Measurements from ENCODE around the gene NLGN1.
A peak's percentile ranks its signal among the peaks of the same experiment; 100 is the strongest.
"Not testable (repeated sequence)": the region's sequence is repeated elsewhere in the genome, so short reads cannot be mapped to it uniquely, and the experiment has no call there.

NLGN1 gene

DNA sequence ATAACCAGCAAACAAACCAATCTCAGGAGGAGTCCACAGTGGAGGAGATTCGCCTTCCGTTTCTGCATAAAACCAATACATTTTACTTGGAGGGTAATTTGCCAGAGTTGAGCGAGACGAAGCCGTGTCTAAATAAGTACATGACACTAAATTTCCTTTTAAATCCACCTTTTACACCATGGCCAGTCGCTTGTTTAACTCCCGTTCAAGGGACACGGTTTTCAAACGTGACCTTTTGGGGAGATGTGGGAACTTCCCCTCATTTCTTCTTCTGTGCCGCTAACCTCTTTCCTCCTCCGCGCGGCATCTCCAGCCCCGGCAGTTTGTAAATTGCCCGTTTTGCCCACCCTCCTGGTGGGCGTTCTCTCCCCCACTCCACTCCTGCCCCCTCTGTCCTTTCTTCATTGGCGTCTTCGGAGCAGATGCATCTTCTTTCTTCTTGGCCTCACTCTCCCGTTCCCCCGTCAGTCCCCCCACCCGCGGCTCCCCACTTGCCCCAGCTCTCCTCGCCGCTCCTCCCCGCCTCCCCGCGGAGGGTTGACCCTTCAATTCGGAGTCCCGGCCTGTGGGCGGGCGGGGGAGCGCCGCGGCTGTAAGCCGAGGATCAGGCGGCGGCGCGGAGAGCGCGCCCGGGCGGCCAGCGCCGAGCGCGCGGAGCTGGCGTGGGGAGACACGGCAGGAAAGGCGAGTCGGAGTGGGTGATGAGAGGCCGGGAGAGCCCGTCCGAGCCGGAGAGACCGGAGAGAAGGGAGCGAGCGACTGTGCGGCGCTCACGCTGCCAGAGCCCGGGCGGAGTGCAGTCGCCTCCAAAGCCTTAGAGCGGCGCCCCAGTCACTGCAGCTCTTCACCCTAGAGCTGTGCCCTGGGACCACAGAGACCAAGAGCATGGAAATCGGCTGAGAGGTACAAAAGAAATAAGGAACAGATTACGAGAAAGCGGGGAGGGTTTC lies at the start of gene NLGN1:
Gene NLGN1, plus strand, starts transcription at position 584 of the 950 bp plus-strand sequence.
- DNase-seq (ENCODE audit: low read depth), result peak; percentile 60

DNA sequence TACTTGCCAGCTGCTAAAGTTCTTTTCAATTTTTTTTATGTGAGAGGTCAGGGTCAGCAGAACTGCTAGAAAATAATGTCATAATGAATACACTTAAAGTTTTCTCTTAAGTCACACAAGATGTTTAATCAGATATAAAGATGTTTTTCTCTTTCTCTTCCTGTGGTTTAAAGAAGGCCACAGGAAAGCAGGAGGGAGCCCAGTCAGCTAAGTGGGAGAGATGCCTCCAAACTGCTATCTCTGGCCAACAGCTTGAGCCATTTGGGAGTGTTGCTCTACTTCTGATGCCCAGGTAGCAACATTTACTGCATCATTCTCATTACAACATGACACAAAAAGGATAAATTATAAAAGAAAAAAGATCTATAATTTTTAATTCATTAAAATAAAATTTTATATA lies 45.7 kb upstream of the NLGN1 start:
- DNase-seq (ENCODE audit: low read depth), result no peak

DNA sequence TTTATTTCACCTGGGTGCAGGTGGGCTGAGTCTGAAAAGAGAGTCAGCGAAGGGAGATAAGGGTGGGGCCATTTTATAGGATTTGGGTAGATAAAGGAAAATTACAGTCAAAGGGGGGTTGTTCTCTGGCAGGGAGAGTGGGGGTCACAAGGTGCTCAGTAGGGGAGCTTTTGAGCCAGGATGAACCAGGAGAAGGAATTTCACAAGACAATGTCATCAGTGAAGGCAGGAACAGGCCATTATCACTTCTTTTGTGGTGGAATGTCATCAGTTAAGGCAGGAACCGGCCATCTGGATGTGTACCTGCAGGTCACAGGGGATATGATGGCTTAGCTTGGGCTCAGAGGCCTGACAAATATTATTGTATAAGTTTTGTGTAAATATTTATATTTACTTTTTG lies 44.4 kb upstream of the NLGN1 start:
- not testable (repeated sequence) for DNase-seq (ENCODE audit: low read depth)

DNA sequence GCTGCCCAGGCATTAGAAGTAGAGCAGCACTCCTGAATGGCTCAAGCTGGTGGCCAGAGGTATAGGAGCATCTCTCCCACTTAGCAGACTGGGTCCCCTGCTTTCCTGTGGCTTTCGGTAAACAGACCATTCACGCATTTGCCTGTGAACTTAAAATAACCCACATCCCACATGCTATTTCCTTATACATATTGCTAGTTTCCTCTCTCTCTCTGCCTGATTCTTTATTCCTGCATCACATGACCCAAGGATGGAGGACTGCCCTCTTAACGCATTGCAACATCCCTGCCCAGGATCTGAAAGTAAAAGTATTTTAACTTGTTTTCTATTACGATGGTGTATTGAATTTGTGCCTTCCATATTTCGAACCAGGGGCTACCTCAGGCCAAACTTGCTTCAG lies 43.4 kb upstream of the NLGN1 start:
- DNase-seq (ENCODE audit: low read depth), result no peak

DNA sequence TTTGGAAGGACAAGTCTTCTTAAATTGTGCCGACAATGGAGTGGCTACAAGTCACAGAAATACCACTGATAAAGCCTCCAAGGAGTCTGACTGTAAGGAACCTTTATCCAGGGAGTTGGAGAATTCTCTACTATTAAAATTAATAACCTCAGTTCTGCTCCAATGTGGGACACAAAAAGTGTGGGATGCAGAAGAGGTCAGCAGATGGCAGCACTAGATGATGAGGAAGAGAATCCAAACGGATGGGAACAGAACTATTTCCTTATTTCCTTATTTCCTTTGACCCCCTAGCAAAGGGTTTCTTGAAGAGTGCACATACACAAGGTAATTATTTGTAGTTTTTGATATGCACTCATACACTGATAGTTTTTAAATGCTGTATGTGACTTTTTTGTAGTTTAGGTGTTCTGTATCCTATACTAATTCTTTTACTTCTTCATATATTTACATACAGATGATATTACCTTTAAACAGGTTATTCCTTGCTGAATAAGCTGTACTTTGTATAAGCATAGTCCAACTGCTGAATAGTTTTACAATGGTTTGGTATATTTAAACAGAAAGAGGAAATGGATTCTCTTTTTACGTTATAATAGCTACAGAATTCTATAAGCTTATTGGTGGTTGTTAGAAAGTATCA lies 25.6 kb upstream of the NLGN1 start:
- peak; percentile 10 for DNase-seq (ENCODE audit: low read depth)

DNA sequence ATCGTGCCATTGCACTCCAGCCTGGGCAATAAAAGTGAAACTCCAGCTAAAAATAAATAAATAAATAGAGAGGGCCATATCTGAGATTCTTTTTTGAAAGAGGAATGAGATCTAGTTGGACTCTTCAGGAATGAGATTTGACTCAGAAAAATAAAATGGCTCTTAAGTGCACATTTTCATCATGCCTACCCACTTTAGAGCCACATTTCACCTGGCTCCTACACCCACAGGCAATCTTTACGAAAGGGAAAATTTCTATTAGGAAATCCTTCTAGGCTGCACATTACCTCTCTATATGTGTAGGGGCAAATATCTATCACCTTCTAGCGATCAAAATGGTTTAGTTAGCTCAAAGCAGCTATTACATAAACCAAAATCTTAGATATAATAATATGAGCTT lies 16.9 kb upstream of the NLGN1 start:
- DNase-seq (ENCODE audit: low read depth), result no peak

DNA sequence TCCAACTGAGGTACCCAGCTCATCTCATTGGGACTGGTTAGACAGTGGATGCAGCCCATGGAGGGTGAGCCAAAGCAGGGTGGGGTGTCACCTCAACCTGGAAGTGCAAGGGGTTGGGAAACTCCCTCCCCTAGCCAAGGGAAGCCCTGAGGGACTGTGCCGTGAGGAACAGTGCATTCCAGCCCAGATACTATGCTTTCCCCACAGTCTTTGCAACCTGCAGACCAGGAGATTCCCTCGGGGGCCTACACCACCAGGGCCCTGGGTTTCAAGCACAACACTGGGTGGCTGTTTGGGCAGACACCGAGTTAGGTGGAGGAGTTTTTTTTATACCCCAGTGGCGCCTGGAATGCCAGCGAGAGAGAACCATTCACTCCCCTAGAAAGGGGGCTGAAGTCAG lies 15.6 kb upstream of the NLGN1 start:
- DNase-seq (ENCODE audit: low read depth), result not testable (repeated sequence)

DNA sequence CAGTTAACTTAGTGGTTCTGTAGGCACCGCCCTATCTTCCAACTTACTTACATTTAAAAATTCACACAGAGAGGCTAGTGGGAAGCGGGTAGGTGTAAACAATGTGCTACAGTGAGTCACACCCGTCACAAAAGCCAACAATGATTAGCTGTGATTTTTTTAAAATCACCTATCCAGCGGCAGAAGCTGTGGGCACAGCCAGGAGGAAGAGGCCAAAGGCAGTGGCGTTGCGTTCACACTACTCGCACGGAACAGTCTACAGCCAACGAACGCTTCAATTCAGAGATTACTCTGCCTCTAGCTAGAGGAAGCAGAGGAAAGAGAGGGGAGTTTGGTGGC lies 2.5 kb upstream of the NLGN1 start:
- no peak for DNase-seq (ENCODE audit: low read depth)

DNA sequence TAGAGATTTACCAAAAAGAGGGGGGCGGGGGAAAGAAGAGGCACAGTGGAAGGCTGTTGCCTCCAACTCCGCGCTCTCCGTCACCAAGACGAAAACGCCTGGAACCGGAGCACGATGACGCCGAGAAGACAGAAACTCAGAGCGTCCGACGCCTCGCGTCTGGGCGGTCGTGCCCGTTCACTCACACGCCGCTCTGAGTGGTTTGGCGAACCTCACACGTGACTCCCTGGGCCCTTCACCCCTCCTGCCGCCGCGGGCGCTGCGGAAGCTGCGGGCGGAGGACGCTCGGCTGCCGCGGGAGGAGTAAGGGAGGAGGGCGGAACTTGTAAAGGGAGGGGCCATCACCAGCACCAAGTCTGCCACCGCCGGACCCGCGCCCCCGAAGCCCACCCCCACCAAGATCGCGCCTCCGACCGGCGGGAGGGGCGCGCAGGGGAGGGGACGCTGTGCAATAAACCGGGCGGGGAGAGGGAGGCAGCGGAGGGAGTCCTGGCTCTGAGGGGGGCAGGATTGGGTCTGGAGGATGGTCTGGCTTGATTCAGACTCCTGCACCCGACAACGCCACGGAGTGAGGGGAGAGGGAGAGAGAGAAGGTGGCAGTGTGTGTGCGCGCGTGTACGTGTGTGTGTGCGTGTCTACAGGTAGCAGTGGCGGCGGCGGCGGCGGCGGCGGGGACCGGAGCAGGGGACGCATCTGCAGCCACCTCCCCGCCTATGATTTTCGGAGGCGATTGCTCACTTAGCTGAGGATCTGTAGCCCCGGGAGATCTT lies 1.9 kb upstream of the NLGN1 start:
- peak; percentile 64 for DNase-seq (ENCODE audit: low read depth)

DNA sequence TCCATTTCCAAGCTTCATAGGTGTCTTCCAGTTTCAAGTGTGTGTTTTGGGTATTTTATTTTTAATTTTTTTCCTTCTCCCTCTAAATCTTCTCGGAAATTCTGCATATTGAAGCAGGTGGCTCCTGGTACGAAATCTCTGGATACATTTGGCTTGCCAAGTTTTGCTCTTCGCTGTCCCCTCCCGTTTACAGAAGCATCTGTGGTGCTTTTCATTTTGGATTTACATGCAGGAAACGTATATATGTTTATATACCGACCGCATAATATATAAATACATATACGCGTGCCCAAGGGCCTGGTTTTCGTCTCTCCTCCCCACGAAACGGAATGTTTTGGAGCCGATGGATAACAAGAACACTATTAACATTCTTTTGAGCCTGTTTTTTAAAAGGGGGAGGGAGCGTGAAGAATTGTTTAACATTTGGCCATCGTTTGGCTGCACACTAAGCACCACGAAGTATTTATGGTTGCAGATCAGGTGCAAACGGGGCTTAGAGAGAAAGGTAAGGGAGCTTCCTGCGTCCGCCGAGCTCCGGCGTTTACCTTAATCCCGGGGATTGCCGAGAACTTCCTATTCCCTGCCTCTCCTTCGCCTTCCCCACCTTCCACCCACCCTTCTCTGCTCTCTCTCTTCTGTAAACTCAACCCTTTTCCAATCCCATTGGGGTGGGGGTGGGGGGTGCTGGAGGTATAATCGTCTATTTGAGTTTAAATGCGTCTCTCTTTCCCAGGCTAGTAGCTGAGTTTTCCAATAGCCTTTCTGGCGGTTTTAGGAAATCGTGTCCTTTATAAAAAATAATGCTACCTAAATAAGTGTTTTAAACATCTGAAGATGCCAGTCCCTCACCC lies 1.1 kb upstream of the NLGN1 start:
- DNase-seq (ENCODE audit: low read depth), result no peak

DNA sequence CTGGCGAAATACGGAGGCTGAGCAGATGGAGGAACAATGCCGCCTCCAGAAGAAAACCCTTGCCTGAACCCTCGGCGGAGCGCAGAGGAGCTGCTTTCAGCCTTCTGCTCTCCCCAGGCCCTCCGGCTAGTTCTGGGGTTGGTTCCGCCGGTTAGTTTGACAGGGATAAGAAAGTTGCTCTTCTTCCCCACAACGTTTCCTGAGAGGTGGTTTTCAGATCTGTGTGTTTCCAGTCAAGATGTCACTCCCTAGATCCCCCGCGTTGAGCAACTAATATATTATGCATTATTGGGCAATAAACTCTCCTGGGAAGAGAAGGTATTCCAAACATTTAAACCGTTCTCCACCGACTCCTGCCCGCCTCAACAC lies 551 bp downstream of the NLGN1 start:
- no peak for DNase-seq (ENCODE audit: low read depth)

DNA sequence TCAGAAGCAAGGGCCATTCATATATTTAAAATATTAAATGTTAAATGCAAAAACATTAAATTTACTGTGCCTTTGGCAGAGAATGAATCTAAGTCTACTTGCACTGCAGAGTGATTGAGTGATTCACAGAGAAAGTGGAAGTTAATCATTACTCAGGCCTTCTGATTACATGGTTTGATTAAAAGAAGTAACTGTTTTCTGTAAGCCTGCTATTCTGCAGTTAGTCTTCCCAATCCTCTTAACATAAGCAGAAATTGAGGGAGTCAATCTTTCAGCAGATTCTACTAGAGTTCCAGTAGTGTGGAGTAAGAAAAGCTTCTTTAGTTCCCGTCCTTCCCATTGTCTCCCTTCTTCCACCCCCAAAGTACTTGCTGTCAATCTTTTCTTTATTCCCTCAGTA lies 1.5 kb downstream of the NLGN1 start:
- no peak for DNase-seq (ENCODE audit: low read depth)

DNA sequence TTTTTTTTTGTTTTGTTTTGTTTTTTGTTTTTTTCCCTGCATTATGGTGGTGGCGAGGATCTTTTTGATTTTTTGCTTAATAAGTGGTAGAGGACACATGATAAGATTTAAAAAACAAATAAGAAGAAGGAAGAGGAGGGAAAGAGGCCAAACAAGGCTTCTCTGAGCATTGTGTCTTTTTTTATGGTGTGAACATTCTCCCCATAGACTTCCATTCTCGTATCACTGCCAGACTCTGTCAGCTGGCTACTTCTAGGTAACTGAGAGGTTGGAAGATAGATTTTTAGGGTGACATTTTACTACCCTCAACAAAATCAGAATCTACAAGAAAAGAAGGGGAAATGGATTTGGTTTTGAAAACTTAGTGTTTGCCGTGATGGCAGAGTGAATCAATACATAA lies 3.8 kb downstream of the NLGN1 start:
- no peak for DNase-seq (ENCODE audit: low read depth)

DNA sequence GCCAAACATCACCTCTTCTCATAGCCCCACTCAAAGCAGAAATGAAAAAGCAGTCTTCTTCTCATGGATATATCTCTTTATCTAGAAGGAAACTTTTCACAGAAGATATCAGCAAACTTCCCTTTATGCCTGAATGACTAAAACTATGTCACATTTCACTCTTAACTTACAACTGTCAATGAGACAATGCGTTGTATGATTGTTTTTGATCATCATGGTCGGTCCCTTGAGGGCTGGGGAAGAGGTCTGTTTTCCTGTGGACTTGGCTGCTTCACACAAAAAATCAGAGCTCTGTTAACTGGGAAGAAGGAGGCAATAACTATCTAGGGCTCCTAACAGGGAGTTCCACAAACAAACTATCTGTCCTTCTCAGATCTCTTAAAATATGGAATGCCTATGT lies 5.1 kb downstream of the NLGN1 start:
- no peak for DNase-seq (ENCODE audit: low read depth)

DNA sequence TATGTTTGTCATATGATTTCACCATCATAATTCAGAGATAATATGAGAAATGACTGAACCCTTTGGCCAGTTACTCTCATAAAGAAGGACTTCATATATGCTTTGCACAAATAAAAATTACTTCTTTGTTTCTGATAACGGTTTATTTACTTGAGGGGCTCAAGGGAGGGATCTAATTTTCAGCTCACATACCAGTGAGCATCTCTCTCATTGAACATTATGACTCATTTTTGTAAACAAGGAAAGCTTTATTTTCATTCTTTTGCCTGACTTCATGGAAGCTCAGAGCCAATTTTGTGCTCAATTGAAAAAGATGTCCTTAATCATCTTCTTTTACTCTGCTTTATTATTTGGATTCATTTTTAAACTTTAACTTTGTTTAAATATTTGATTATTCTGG lies 5.8 kb downstream of the NLGN1 start:
- peak; percentile 14 for DNase-seq (ENCODE audit: low read depth)

DNA sequence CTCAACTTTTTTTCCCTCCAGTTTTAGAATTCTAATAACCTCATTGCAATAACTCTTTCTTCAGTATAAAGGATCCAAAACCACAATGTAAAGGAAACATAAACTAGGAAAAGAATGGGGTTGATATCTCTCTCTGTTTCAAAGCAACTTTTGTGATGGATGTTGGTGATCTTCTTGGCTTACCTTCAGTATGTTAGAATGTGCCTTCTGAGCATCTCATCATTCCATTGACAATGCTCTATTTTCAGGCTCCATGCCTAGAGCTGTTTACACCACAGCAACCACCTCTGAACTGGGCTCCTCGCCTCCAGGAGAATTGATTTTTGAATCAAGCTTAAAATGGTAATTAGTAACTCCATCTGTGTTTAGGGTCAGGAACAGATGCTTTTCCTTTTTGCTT lies 6.6 kb downstream of the NLGN1 start:
- DNase-seq (ENCODE audit: low read depth), result no peak

DNA sequence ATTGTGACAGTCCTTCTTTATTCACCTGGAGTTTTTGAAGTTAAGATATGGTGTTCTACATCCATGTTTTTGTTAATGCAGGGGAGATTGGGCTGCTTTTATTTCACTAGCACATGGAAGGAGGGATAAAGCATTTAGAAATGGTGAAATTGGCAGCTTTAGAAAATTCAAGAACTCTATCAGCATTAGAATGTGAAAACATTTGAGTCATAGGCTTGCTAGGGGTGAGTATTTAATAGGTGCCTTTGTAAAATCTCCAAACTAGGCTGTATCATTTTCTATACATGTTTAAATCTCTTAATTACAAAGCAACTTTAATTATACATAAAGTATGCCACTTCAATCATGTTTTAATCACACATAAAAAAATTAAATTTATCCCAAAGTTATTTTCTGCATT lies 12.9 kb downstream of the NLGN1 start:
- DNase-seq (ENCODE audit: low read depth), result no peak

DNA sequence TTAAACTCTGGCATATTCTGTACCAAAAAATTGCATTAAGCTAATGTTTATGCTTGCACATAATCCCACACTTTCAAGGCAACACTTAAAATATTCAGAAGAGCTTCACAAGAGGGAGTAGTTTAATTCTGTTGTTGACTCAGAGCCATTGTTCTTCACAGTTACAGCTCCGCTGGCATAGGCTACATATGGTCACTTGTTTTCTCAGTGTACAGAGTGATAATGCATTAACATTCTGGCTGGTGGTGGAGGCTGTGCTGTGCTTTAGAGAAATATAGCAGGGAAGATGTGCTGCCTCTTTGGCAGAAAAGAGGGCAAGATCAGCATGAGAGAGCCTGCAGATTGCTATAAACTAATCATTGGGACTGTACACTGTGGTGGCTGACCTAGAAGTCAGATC lies 13.3 kb downstream of the NLGN1 start:
- no peak for DNase-seq (ENCODE audit: low read depth)

DNA sequence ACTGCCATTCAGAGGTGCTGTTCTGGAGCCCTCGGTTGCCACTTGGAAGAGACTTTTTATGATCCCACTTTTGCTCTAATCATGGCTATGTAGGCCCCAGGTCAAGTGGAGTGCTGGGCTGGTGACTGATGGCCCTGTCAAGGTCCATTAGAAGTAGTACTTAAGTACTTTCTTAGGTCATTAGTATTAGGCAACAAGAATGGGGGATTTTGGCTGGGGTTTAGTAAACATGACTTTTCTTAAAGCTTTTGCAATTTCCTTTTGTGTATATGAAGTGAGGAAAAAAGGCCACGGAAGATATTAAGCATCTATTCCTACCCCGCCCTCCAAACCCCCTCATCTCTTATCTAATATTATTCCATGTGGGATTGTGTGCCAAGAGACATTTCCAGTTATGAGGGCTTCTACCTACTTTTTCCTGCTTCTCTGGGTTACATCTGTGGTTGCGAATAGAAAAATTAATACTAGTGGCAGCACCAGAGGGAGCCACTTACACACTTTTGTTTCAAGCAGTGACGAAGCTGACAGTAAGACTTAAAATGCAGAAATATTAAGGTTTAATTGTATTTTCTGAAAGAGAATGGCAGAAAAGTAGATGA lies 13.9 kb downstream of the NLGN1 start:
- peak; percentile 6 for DNase-seq (ENCODE audit: low read depth)

DNA sequence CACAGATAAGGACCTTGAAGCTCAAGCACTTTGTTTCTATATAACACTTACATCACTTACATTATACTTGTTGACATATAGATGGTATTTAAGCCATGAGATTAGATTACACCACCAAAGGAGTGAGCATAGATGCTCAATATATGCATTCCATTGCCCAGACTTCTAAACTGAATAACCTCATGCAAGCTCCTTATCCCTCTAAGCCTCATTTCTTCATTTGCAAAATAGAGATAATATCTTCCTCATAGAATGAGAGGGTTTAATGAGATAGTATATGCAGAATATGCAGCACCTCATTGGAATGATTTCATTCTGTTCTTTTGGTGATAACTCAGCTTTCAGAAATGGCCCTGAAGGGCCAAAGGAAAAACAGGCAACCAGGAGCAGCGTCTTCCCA lies 18.5 kb downstream of the NLGN1 start:
- no peak for DNase-seq (ENCODE audit: low read depth)

DNA sequence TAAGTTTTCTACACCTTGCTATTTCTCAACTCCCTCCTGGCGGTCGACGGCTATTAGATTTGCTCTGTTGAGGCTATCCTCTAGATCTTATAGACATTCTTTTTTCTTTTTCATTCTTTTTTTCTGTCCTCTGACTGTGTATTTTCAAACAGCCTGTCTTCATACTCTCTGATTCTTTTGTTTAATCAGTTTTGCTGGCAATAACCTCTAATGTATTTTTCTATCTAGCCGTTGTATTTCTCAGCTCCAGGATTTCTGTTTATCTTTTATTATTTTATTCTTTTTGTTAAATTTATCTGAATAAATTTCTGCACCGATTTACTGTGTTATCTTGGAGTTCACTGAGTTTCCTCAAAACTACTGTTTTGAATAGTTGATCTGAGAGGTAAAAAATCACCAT lies 31.5 kb downstream of the NLGN1 start:
- no peak for DNase-seq (ENCODE audit: low read depth)

DNA sequence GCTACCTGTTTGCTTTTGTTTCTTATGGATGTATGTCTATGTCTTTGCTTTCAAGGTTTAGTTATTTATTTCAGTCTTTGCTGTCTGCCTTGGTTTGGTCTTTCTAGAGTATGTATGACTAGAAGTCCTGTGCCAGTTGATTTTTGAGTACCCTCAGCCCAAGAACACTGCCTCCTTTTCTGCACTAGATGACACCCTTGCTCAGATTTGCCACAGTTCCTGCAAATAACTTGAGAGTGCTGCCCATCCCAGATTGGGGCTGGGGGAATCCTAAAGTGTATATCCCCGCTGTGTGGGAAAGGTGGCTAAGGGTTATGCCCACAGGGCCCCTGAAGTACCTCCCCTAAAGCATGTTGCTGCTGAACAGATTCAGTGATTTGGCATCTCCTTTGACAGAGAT lies 32.0 kb downstream of the NLGN1 start:
- DNase-seq (ENCODE audit: low read depth), result no peak
